ENCODE data around the gene ST6GALNAC5. TPM values are rescaled to one million over a fixed set of nuclear protein-coding genes. Genes with fewer than 3 reads are reported as not detected.

ST6GALNAC5 gene
- total RNA-seq, 1 donor from 2014 or later, result 9.5 TPM

DNA sequence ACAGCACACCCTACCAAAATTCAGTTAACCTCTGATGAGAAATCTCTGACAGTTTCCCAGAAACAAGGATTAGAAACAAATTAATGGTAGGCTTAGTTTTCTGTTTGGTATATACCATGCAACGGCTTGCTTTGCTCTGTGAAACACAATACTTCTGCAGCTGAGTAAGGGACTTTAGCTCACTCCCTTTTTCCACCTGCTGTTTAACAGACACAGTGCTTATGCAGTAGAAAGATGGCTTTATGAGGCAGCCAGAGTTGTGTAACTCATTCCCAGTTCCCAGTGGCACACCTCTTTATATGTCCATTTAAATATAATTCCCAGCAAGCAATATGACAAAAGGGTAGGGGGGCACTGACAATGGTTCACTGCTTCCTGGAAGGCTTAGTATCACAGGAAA is 228.0 kb downstream of the ST6GALNAC5 start:
- TF ChIP-seq, protein P1, sequence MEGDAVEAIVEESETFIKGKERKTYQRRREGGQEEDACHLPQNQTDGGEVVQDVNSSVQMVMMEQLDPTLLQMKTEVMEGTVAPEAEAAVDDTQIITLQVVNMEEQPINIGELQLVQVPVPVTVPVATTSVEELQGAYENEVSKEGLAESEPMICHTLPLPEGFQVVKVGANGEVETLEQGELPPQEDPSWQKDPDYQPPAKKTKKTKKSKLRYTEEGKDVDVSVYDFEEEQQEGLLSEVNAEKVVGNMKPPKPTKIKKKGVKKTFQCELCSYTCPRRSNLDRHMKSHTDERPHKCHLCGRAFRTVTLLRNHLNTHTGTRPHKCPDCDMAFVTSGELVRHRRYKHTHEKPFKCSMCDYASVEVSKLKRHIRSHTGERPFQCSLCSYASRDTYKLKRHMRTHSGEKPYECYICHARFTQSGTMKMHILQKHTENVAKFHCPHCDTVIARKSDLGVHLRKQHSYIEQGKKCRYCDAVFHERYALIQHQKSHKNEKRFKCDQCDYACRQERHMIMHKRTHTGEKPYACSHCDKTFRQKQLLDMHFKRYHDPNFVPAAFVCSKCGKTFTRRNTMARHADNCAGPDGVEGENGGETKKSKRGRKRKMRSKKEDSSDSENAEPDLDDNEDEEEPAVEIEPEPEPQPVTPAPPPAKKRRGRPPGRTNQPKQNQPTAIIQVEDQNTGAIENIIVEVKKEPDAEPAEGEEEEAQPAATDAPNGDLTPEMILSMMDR (IDR thresholded peaks at IDR 0.05; ENCODE audit: unreplicated experiment), result no peak

DNA sequence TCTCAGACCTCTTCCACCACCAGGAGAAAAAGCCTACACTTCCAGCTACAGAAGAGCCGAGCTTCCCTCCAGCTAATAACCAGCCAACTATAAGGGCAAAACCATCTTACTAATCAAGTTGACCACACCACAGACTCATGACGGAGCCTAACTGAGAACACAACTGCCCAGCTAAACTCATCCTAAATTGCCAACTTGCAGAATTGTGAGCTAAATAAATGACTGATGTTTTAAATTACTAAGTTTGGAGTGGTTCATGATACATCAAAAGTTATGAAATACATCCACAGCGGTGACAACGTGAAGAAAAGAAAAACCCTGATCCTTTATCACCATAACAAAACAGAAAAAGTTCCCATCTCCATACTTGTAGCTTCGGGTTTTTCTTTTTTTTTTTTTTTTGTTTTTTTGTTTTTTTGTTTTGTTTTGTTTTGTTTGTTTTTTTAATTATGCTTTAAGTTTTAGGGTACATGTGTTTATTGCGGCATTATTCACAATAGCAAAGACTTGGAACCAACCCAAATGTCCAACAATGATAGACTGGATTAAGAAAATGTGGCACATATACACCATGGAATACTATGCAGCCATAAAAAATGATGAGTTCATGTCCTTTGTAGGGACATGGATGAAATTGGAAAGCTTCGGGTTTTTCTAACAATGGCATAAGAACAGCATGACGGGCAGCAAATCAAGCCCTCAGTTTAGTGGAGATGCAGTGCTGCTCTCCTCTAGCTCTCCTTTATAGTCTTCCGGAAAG is 229.4 kb downstream of the ST6GALNAC5 start:
- H3K36me3 Mint-ChIP-seq (ENCODE audit: insufficient read depth), result peaks cover 4% of the 10 kb centered on the region
- H3K27me3 Mint-ChIP-seq, result no peaks in the 10 kb centered on the region
- no peak overlapping the region for H3K4me3 Mint-ChIP-seq (ENCODE audit: low read depth)
- no peak overlapping the region for H3K27ac Mint-ChIP-seq
- TF ChIP-seq, protein P1 (IDR thresholded peaks at IDR 0.05; ENCODE audit: unreplicated experiment), result no peak
- H3K9me3 Mint-ChIP-seq (ENCODE audit: low read depth), result peaks cover 3% of the 10 kb centered on the region
- no peak for DNase-seq (ENCODE audit: low spot score, unreplicated experiment)
- peaks cover 14% of the 10 kb centered on the region for H3K4me1 Mint-ChIP-seq (ENCODE audit: low read depth)

More for the DNA sequence above, 228.0 kb downstream of the ST6GALNAC5 start:
- H3K4me1 Mint-ChIP-seq (ENCODE audit: low read depth), result peaks cover 14% of the 10 kb centered on the region
- H3K36me3 Mint-ChIP-seq (ENCODE audit: insufficient read depth), result peaks cover 4% of the 10 kb centered on the region
- peaks cover 3% of the 10 kb centered on the region for H3K9me3 Mint-ChIP-seq (ENCODE audit: low read depth)
- no peaks in the 10 kb centered on the region for H3K27me3 Mint-ChIP-seq
- H3K4me3 Mint-ChIP-seq (ENCODE audit: low read depth), result no peak overlapping the region
- no peak overlapping the region for H3K27ac Mint-ChIP-seq
- no peak for DNase-seq (ENCODE audit: low spot score, unreplicated experiment)

DNA sequence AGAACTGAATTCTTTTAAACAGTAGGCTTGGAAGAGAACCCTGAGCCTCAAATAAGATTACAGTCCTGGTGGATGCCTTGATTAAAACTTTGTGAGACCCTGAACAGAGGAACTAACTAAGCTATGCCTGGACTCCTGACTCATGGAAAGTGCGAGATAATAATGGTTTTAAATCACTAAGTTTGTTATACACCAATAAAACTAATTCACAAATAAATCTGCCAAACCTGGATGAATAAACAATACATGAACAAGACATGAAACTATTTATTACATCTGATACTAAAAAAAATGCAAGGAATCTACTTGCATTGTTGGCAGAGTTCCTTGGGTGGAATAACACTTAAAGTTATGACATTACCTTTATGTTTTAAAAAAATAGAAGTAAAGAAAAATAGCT is 233.6 kb downstream of the ST6GALNAC5 start:
- TF ChIP-seq, protein P1 (IDR thresholded peaks at IDR 0.05; ENCODE audit: unreplicated experiment), result no peak
- Mint-ChIP-seq H3K36me3 (ENCODE audit: insufficient read depth) (peaks cover 4% of the 10 kb centered on the region), H3K4me1 (ENCODE audit: low read depth) (peaks cover 5% of the 10 kb centered on the region), H3K27ac (no peak overlapping the region), H3K9me3 (ENCODE audit: low read depth) (peaks cover 3% of the 10 kb centered on the region), H3K4me3 (ENCODE audit: low read depth) (no peak overlapping the region), H3K27me3 (no peaks in the 10 kb centered on the region)
- no peak for DNase-seq (ENCODE audit: low spot score, unreplicated experiment)

GRCh38 chr1:77103486-77103885 is 236.2 kb downstream of the ST6GALNAC5 start:
- Mint-ChIP-seq H3K4me1 (ENCODE audit: low read depth) (peaks cover 5% of the 10 kb centered on the region), H3K9me3 (ENCODE audit: low read depth) (no peaks in the 10 kb centered on the region), H3K27me3 (no peaks in the 10 kb centered on the region), H3K27ac (no peak overlapping the region), H3K36me3 (ENCODE audit: insufficient read depth) (no peaks in the 10 kb centered on the region), H3K4me3 (ENCODE audit: low read depth) (no peak overlapping the region)
- no peak for DNase-seq (ENCODE audit: low spot score, unreplicated experiment)
- TF ChIP-seq, protein P1 (IDR thresholded peaks at IDR 0.05; ENCODE audit: unreplicated experiment), result no peak

GRCh38 chr1:77104672-77105071 is 237.4 kb downstream of the ST6GALNAC5 start:
- TF ChIP-seq, protein P1 (IDR thresholded peaks at IDR 0.05; ENCODE audit: unreplicated experiment), result no peak
- no peak for DNase-seq (ENCODE audit: low spot score, unreplicated experiment)
- no peaks in the 10 kb centered on the region for H3K9me3 Mint-ChIP-seq (ENCODE audit: low read depth)
- H3K4me3 Mint-ChIP-seq (ENCODE audit: low read depth), result no peak overlapping the region
- peaks cover 3% of the 10 kb centered on the region for H3K36me3 Mint-ChIP-seq (ENCODE audit: insufficient read depth)
- H3K27me3 Mint-ChIP-seq, result no peaks in the 10 kb centered on the region
- H3K4me1 Mint-ChIP-seq (ENCODE audit: low read depth), result peaks cover 5% of the 10 kb centered on the region
- H3K27ac Mint-ChIP-seq, result no peak overlapping the region

Small RNAs within 50 kb of the gene (microRNA-seq; reads per million reads assigned to microRNA genes)
- not detected for gene MIR7156 (ENCODE audit: borderline number of aligned reads, unreplicated experiment)

All from progenitor cell of endocrine pancreas (in vitro differentiated cells).